HFFc6 (cell line): ENCODE data around the gene TBL1XR1. TPM values are rescaled to one million over a fixed set of nuclear protein-coding genes. Genes with fewer than 3 reads are reported as not detected.

Source experiments
- DNase-seq: peaks from one replicate; pipeline ENCODE4 v3.0.0-alpha.2; 2018
- H3K27ac Mint-ChIP-seq: 2 replicates; pipeline ENCODE4 v1.8.0; 2020; ENCODE audit warnings: mild to moderate bottlenecking, mixed read lengths
- H3K27me3 Mint-ChIP-seq: 2 replicates; pipeline ENCODE4 v1.8.0; 2021; ENCODE audit warnings: mild to moderate bottlenecking, moderate library complexity, mixed read lengths; ENCODE audit not compliant: insufficient read depth
- H3K36me3 Mint-ChIP-seq: 2 replicates; pipeline ENCODE4 v1.8.0; 2021; ENCODE audit warnings: low read depth, mixed read lengths
- H3K4me1 Mint-ChIP-seq: 2 replicates; pipeline ENCODE4 v1.8.0; 2020; ENCODE audit warnings: low read depth, mixed read lengths
- H3K4me3 Mint-ChIP-seq: 2 replicates; pipeline ENCODE4 v1.8.0; 2020; ENCODE audit warnings: mild to moderate bottlenecking, moderate library complexity, mixed read lengths
- H3K9me3 Mint-ChIP-seq: 2 replicates; pipeline ENCODE4 v1.8.0; 2020; ENCODE audit warnings: mild to moderate bottlenecking, mixed read lengths
- total RNA-seq, 6 experiments: library from RNA; stranded (reverse); fragmentation: NEBNext Ultra II Directional; extraction: Animal tissue kit (Norgen Biotek cat#: 25700); gene quantifications; 2 replicates in 1 of 6; 3 replicates in 5 of 6; pipeline ENCODE4 v1.2.3, GENCODE V29; 2021
- TF ChIP-seq, protein P1 (sequence below): fragments of 200-600 bp; sonication (generic); IDR thresholded peaks from 2 replicates; pipeline ENCODE4 v1.5.0; 2021; ENCODE audit warnings: antibody characterized with exemption, mild to moderate bottlenecking

Gene TBL1XR1
- total RNA-seq, 6 experiments from 2014 or later: 89.5 to 131 (median 114) TPM

DNA sequence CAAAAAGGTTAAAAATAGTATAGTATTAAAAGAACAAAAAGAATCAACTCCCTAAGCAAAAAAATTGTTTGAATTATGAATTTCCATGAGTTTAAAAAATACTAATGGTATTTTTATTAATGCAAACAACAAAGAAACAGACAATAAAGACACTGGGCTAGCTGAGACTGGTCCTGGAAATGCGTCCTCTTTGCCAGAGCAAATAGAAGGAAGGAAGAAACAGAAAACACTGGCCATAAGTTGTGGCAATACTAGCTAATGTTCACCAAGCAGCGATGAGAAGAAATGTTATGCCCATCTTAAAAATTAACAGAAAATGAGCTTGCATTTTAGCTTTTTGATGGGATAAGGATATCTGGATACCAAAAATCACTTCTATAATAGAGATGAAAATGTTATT, 88.6 kb downstream of the TBL1XR1 start:
- no peaks in the 10 kb centered on the region for H3K27me3 Mint-ChIP-seq
- no peak overlapping the region for H3K27ac Mint-ChIP-seq
- no peaks in the 10 kb centered on the region for H3K36me3 Mint-ChIP-seq
- H3K4me1 Mint-ChIP-seq: peaks cover 39% of the 10 kb centered on the region
- no peaks in the 10 kb centered on the region for H3K9me3 Mint-ChIP-seq
- H3K4me3 Mint-ChIP-seq: no peak overlapping the region
- DNase-seq: no peak
- TF ChIP-seq, protein P1, sequence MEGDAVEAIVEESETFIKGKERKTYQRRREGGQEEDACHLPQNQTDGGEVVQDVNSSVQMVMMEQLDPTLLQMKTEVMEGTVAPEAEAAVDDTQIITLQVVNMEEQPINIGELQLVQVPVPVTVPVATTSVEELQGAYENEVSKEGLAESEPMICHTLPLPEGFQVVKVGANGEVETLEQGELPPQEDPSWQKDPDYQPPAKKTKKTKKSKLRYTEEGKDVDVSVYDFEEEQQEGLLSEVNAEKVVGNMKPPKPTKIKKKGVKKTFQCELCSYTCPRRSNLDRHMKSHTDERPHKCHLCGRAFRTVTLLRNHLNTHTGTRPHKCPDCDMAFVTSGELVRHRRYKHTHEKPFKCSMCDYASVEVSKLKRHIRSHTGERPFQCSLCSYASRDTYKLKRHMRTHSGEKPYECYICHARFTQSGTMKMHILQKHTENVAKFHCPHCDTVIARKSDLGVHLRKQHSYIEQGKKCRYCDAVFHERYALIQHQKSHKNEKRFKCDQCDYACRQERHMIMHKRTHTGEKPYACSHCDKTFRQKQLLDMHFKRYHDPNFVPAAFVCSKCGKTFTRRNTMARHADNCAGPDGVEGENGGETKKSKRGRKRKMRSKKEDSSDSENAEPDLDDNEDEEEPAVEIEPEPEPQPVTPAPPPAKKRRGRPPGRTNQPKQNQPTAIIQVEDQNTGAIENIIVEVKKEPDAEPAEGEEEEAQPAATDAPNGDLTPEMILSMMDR: no peak

DNA sequence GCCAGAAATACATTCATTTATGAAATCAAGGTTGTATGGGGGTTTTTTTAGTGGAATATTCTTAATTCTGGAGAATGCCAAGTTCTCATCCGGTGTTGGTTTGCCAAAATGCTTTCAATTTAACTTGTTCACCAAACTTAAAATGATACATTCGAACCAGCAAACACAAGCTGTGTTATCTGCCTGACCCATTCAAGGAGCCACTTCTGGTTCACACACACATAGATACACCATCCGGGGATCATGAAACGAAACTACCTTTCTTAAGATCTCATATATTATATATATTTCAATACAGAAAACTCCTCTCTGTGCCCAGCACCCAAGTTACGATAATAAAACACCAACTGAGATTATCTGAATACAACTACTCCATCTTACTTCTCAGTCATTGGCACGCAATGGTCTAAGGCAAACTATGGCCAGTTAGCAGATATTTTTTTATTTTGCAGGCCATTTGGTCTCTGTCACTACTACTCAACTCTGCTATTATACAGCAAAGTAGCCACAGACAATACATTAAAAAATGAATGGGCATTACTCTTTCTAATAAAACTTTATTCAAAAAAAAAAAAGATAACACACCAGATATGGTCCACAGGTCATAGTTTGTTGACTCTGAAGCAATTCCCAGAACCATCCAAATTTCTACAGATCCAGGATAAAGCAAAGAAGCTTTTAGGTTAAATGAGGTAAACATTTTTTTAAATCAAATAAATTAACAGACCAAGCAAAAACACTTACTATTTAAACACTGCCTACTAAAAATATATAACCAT, 89.6 kb downstream of the TBL1XR1 start:
- DNase-seq: no peak
- Mint-ChIP-seq H3K27ac (no peak overlapping the region), H3K9me3 (no peaks in the 10 kb centered on the region), H3K4me1 (peaks cover 43% of the 10 kb centered on the region), H3K4me3 (no peak overlapping the region), H3K36me3 (no peaks in the 10 kb centered on the region), H3K27me3 (no peaks in the 10 kb centered on the region)
- TF ChIP-seq, protein P1: no peak

DNA sequence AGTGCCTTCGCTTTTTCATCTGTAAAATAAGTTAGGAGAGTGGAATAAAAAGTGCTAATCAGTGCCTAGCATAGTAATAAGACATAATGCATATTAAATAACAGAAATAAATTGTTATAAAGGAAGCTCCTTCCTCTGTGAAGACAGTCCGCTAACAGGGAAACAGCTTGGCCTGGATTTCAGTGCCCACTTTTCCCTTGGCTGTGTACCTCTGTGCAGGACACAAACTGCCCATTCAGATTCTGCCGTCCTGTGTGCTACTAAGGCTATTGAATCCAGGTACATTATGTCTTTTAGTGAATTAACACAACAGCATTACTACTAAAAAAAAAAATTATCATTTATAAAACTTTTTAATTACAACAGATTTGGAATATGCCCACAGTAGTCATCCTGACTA, 90.7 kb downstream of the TBL1XR1 start:
- Mint-ChIP-seq H3K36me3 (no peaks in the 10 kb centered on the region; the same call in 1 of the 2 replicates), H3K27ac (no peak overlapping the region), H3K27me3 (no peaks in the 10 kb centered on the region), H3K4me3 (no peak overlapping the region), H3K9me3 (no peaks in the 10 kb centered on the region), H3K4me1 (peaks cover 47% of the 10 kb centered on the region)
- TF ChIP-seq, protein P1: no peak
- DNase-seq: no peak

DNA sequence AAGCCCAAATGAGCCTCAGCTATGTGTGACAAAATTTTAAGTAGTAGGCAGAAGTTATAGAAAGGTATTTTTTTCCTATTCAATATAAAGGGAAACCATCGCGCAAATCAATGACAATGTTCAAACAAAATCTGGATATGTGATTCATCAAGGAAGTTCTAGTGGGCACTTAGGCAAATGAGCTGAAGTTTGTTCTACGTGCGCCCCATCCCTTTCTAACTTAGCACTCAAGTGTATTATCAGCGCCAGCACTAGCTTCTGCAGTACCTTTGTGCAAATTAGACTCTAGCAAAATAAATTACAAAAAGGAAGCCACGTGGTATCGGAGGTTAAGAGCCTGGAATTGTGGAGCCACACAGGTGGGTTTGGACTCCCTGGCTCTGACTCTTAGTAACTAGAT, 91.1 kb downstream of the TBL1XR1 start:
- peaks cover 47% of the 10 kb centered on the region for H3K4me1 Mint-ChIP-seq
- TF ChIP-seq, protein P1: no peak
- H3K36me3 Mint-ChIP-seq: no peaks in the 10 kb centered on the region; the same call in 1 of the 2 replicates
- no peak overlapping the region for H3K4me3 Mint-ChIP-seq
- no peaks in the 10 kb centered on the region for H3K27me3 Mint-ChIP-seq
- H3K9me3 Mint-ChIP-seq: no peaks in the 10 kb centered on the region
- no peak for DNase-seq
- no peak overlapping the region for H3K27ac Mint-ChIP-seq

DNA sequence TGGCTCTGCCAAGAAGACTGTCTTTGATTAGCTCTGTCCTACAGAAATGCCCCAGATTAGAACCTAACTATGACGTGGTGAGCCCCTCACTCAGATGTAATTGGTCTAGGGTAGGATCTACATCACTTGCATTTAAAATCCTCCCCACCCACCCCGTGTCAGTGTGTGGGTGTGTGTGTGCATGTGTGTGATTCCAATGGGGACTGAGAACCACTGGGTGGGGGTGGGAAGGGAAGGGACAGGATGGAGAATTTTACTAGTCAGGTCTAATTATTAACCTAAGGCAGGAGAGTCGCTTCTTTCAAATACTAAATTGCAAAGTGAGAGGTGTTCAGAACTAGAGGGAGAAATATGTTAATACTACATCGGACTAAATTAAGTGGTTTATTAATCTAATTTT, 91.7 kb downstream of the TBL1XR1 start:
- H3K27me3 Mint-ChIP-seq: no peaks in the 10 kb centered on the region
- no peak overlapping the region for H3K4me3 Mint-ChIP-seq
- H3K27ac Mint-ChIP-seq: no peak overlapping the region
- TF ChIP-seq, protein P1: no peak
- H3K36me3 Mint-ChIP-seq: no peaks in the 10 kb centered on the region; the same call in 1 of the 2 replicates
- H3K4me1 Mint-ChIP-seq: peaks cover 45% of the 10 kb centered on the region
- no peak for DNase-seq
- no peaks in the 10 kb centered on the region for H3K9me3 Mint-ChIP-seq
